PC-9 (cell line): ENCODE measurements around the gene MED9. TPM values are rescaled to one million over a fixed set of nuclear protein-coding genes. Genes with fewer than 3 reads are reported as not detected.

Experiments
- BruUV-seq: library from RNA; stranded (reverse); fragments of 400-500 nt; replicated peaks from 2 replicates; lab custom pipeline; 2021; lab: Mats Ljungman, UMichigan
- CTCF ChIA-PET: fragments of 300-600 bp; sonication (Branson Sonifier 250); formaldehyde crosslinking; loops from one replicate; lab custom pipeline; 2022; ENCODE audit warnings: antibody characterized with exemption; lab: Charles Lee
- POLR2A ChIA-PET: fragments of 300-600 bp; sonication (Branson Sonifier 250); formaldehyde crosslinking; loops from one replicate; lab custom pipeline; 2022; ENCODE audit warnings: antibody characterized with exemption; ENCODE audit not compliant: unreplicated experiment; lab: Charles Lee
- DNase-seq, 2 experiments: peaks; one replicate each; pipeline versions ENCODE4 v3.0.0 to v3.0.0-alpha.2; 2015 to 2022; ENCODE audit warnings: mixed read lengths in 1 of 2
- H2AFZ ChIP-seq: fragments of 200-600 bp; sonication (generic); 2 replicates; pipeline ENCODE4 v1.8.1; 2017; ENCODE audit warnings: antibody characterized with exemption
- H3F3A ChIP-seq: fragments of 200-600 bp; sonication (generic); 2 replicates; pipeline ENCODE4 v1.8.1; 2017; ENCODE audit warnings: antibody characterized with exemption, mild to moderate bottlenecking, low read depth; ENCODE audit not compliant: insufficient read depth
- H3K27ac ChIP-seq: fragments of 200-600 bp; sonication (generic); 2 replicates; pipeline ENCODE4 v1.6.1; 2016; ENCODE audit warnings: mixed run types
- H3K27me3 ChIP-seq: fragments of 200-600 bp; sonication (generic); 2 replicates; pipeline ENCODE4 v1.6.1; 2016; ENCODE audit warnings: low read depth, mixed run types; ENCODE audit not compliant: insufficient read depth
- H3K36me3 ChIP-seq: fragments of 200-600 bp; sonication (generic); 2 replicates; pipeline ENCODE4 v1.6.1; 2016; ENCODE audit warnings: low read depth, mixed run types
- H3K4me1 ChIP-seq: fragments of 200-600 bp; sonication (generic); replicated peaks from 2 replicates; pipeline ENCODE4 v1.6.1; 2016; ENCODE audit warnings: mixed run types; ENCODE audit not compliant: insufficient read depth
- H3K4me2 ChIP-seq: fragments of 200-600 bp; sonication (generic); 2 replicates; pipeline ENCODE4 v1.6.1; 2017; ENCODE audit warnings: mixed run types
- H3K4me3 ChIP-seq: fragments of 200-600 bp; sonication (generic); 2 replicates; pipeline ENCODE4 v1.6.1; 2016; ENCODE audit warnings: mixed run types
- H3K79me2 ChIP-seq: fragments of 200-600 bp; sonication (generic); 2 replicates; pipeline ENCODE4 v1.6.1; 2017; ENCODE audit warnings: low read depth, mixed run types
- H3K9me2 ChIP-seq: fragments of 200-600 bp; sonication (generic); 2 replicates; pipeline ENCODE4 v1.8.1; 2017; ENCODE audit warnings: mild to moderate bottlenecking; ENCODE audit not compliant: insufficient read depth
- H3K9me3 ChIP-seq: fragments of 200-600 bp; sonication (generic); 2 replicates; pipeline ENCODE4 v1.8.1; 2016; ENCODE audit warnings: low read depth; ENCODE audit not compliant: insufficient read depth
- H4K20me1 ChIP-seq: fragments of 200-600 bp; sonication (generic); 2 replicates; pipeline ENCODE4 v1.8.1; 2017; ENCODE audit not compliant: insufficient read depth
- EZH2 ChIP-seq: fragments of 200-600 bp; sonication (generic); IDR thresholded peaks from 2 replicates; pipeline ENCODE4 v1.8.0; 2017; ENCODE audit warnings: antibody characterized with exemption, low read depth
- intact Hi-C: fragments of 100-400 bp; cut with micrococcal nuclease; formaldehyde crosslinking; loops from one replicate; pipeline ENCODE4 v1.10.0; 2022; ENCODE audit not compliant: unreplicated experiment
- total RNA-seq: library from RNA; stranded (reverse); gene quantifications from 2 replicates; pipeline ENCODE4 v1.2.3, GENCODE V29; 2021
- TF ChIP-seq, protein P1 (sequence below): fragments of 200-600 bp; sonication (generic); conservative IDR thresholded peaks from 2 replicates; pipeline ENCODE4 v1.6.1; 2017; ENCODE audit warnings: mixed run types, antibody characterized with exemption, mild to moderate bottlenecking, moderate library complexity

The MED9 gene
- total RNA-seq, 1 experiment from 2014 or later, result 15.8 TPM

DNA sequence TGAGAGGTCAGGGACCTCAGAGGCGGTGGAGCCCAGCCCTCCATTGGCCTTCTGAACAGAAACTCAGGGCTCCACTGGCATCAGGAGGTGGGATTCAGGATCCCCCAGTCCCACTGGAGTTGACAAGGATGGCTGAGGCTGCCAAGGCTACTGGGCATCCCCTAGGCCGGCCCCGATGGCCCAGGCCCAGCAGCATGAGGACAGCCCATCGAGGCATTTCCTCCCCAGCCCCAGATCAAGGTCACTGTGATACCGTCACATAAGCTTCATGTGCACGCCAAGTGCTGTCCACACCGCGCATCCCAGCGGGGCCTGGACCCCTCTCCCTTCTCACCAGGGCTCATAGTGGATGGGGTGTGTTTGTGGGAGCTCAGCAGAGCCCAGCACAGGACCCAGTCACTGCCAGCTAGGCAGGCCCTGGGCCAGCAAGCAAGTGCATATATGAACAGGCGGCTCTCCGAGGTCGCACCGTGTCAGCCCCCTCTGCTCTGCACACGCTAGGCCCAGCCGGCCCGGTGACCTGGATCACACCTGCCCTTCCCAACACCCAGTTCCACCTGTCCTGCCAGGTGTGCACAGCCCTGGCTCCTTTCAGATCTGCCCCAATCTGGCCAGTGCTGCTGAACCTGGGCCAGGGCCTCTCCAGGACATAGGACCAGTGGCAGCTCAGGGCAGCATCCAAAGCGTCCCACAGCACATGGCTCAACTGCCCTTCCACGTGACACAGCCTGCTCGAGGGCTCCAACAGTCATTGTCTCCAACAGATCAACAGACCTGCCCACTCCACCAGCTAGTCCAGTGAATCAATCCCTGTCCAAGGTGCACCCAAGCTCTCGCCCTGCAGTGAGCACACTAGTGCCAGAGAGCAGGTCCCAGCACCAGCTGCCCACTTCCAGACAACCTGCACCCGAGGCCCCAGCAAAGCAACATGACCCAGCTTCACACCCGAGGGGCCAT lies 52.2 kb downstream of the MED9 start:
- DNase-seq, result no peak
- POLR2A ChIA-PET, result interaction anchor here (1.1 kb wide), 1 partner anchor 10 kb away, joined by 3 read pairs; no protein-coding TSS in a partner anchor

DNA sequence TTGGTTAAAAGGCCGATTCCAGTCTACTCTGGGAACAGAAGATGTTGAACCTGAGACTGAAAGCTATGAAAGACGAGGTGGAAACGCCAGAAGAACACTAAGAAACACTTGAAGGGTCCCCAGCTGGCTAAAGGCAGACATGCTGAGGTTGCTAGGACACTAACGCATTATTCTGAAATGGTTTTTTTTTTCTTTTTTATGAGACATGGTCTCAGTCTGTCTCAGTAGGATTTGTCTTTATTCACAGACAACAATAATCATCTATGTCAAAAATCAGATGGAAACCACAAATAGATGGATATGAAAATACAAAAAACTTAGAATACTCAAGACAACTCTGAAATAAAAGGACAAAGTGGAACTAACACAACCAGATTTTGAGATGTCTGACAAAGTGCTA lies 54.4 kb downstream of the MED9 start:
- Histone ChIP-seq H3K79me2 (no peaks in the 10 kb centered on the region), H3K27me3 (no peaks in the 10 kb centered on the region), H3K4me2 (no peak overlapping the region), H3K9me2 (no peaks in the 10 kb centered on the region), H3K4me3 (no peak overlapping the region), H2AFZ (no peak overlapping the region), H3K36me3 (no peaks in the 10 kb centered on the region), H4K20me1 (peaks cover 48% of the 10 kb centered on the region), H3K9me3 (no peaks in the 10 kb centered on the region), H3K4me1 (no peaks in the 10 kb centered on the region), H3F3A (no peaks in the 10 kb centered on the region), H3K27ac (no peak overlapping the region)
- DNase-seq, result no peak
- BruUV-seq, result no TSS peak
- ChIA-PET POLR2A (interaction anchor here (0.7 kb wide), 1 partner anchor 73 kb away, joined by 6 read pairs; no protein-coding TSS in a partner anchor), CTCF (no interaction called here)
- intact Hi-C loops, result no loop called here
- TF ChIP-seq, protein P1, sequence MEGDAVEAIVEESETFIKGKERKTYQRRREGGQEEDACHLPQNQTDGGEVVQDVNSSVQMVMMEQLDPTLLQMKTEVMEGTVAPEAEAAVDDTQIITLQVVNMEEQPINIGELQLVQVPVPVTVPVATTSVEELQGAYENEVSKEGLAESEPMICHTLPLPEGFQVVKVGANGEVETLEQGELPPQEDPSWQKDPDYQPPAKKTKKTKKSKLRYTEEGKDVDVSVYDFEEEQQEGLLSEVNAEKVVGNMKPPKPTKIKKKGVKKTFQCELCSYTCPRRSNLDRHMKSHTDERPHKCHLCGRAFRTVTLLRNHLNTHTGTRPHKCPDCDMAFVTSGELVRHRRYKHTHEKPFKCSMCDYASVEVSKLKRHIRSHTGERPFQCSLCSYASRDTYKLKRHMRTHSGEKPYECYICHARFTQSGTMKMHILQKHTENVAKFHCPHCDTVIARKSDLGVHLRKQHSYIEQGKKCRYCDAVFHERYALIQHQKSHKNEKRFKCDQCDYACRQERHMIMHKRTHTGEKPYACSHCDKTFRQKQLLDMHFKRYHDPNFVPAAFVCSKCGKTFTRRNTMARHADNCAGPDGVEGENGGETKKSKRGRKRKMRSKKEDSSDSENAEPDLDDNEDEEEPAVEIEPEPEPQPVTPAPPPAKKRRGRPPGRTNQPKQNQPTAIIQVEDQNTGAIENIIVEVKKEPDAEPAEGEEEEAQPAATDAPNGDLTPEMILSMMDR, result no peak
- TF ChIP-seq EZH2, result no peak

More for the DNA sequence above, 52.2 kb downstream of the MED9 start:
- Histone ChIP-seq H2AFZ (no peak overlapping the region), H3K9me3 (no peaks in the 10 kb centered on the region), H3K27ac (no peak overlapping the region), H4K20me1 (peaks cover 63% of the 10 kb centered on the region), H3K79me2 (no peaks in the 10 kb centered on the region), H3K4me2 (no peak overlapping the region), H3K9me2 (no peaks in the 10 kb centered on the region), H3K36me3 (no peaks in the 10 kb centered on the region), H3K4me3 (no peak overlapping the region), H3K27me3 (no peaks in the 10 kb centered on the region), H3K4me1 (no peaks in the 10 kb centered on the region), H3F3A (no peaks in the 10 kb centered on the region)
- BruUV-seq, result no TSS peak
- CTCF ChIA-PET, result interaction anchor here (0.5 kb wide), 1 partner anchor 614 kb away, joined by 3 read pairs; no protein-coding TSS in a partner anchor
- no peak for TF ChIP-seq EZH2
- TF ChIP-seq, protein P1, result no peak
- intact Hi-C loops, result no loop called here

GRCh38 chr17:17532991-17533390 lies 56.2 kb downstream of the MED9 start:
- Histone ChIP-seq H3F3A (peaks cover 7% of the 10 kb centered on the region; the same call in 1 of the 2 replicates), H3K27ac (no peak overlapping the region), H3K4me1 (peaks cover 7% of the 10 kb centered on the region), H2AFZ (no peak overlapping the region), H3K36me3 (no peaks in the 10 kb centered on the region), H4K20me1 (peaks cover 38% of the 10 kb centered on the region), H3K9me3 (no peaks in the 10 kb centered on the region), H3K9me2 (no peaks in the 10 kb centered on the region), H3K79me2 (no peaks in the 10 kb centered on the region), H3K27me3 (no peaks in the 10 kb centered on the region), H3K4me2 (no peak overlapping the region), H3K4me3 (no peak overlapping the region)
- no peak for DNase-seq
- TF ChIP-seq EZH2, result no peak
- TF ChIP-seq, protein P1, result no peak
- ChIA-PET CTCF (no interaction called here), POLR2A (no interaction called here)
- intact Hi-C loops, result no loop called here
- BruUV-seq, result no TSS peak
